NT2/D1 (cell line): Measurements from ENCODE around the gene NEURL2.

Experiments used
- SUZ12 ChIP-seq: IDR thresholded peaks from 2 replicates; pipeline ENCODE4 v1.6.1; 2011; ENCODE audit not compliant: insufficient read length, insufficient read depth; ENCODE audit errors: extremely low read depth
- YY1 ChIP-seq: IDR thresholded peaks from 2 replicates; pipeline ENCODE4 v1.6.1; 2011; ENCODE audit not compliant: insufficient read length, insufficient read depth
- ZNF274 ChIP-seq: IDR thresholded peaks from 2 replicates; pipeline ENCODE4 v1.6.1; 2011; ENCODE audit warnings: mild to moderate bottlenecking, low read depth, low read length

- TF ChIP-seq ZNF274 (no peak), SUZ12 (no peak), YY1 (no peak)
Measured at GRCh38 chr20:45899046-45899835, 8.2 kb upstream of the NEURL2 start.
